WTC11 (cell line): ENCODE results near the gene SNX3. TPM values are rescaled to one million over a fixed set of nuclear protein-coding genes. Genes with fewer than 3 reads are reported as not detected.

Source experiments
- ATAC-seq: fragments of 200-7000 bp; cut with Tn5 transposase; 2 replicates; pipeline ENCODE4 v1.10.0; 2021; ENCODE audit warnings: mild to moderate bottlenecking, moderate library complexity
- CTCF ChIA-PET: fragments of 300-600 bp; sonication (Branson Sonifier 250); formaldehyde crosslinking; loops from one replicate; lab custom pipeline; 2021; ENCODE audit warnings: antibody characterized with exemption; lab: Charles Lee
- POLR2A ChIA-PET: fragments of 350-600 bp; sonication (Branson Sonifier 250); formaldehyde crosslinking; loops from one replicate; lab custom pipeline; 2021; ENCODE audit warnings: antibody characterized with exemption; lab: Charles Lee
- DNase-seq: peaks from one replicate; pipeline ENCODE4 v3.0.0; 2021; ENCODE audit warnings: low spot score
- H3K27ac Mint-ChIP-seq: 2 replicates; pipeline ENCODE4 v1.8.0; 2021; ENCODE audit warnings: mixed read lengths
- H3K27me3 Mint-ChIP-seq: 2 replicates; pipeline ENCODE4 v1.8.0; 2021; ENCODE audit warnings: low read depth, mild to moderate bottlenecking, moderate library complexity, mixed read lengths
- H3K36me3 Mint-ChIP-seq: 2 replicates; pipeline ENCODE4 v1.8.0; 2021; ENCODE audit warnings: mixed read lengths
- H3K4me1 Mint-ChIP-seq: 2 replicates; pipeline ENCODE4 v1.8.0; 2022; ENCODE audit warnings: mixed read lengths
- H3K4me3 Mint-ChIP-seq: 2 replicates; pipeline ENCODE4 v1.8.0; 2021; ENCODE audit warnings: mild to moderate bottlenecking, moderate library complexity, mixed read lengths
- H3K9me3 Mint-ChIP-seq: 2 replicates; pipeline ENCODE4 v1.8.0; 2021; ENCODE audit warnings: mixed read lengths
- ATF1 ChIP-seq: sonication (generic); formaldehyde crosslinking; IDR thresholded peaks from 2 replicates; pipeline ENCODE4 v1.8.1; 2023; ENCODE audit warnings: mild to moderate bottlenecking, moderate library complexity, missing genetic modification reagents
- CBFB ChIP-seq: sonication (generic); formaldehyde crosslinking; IDR thresholded peaks from 2 replicates; pipeline ENCODE4 v1.8.1; 2022; ENCODE audit warnings: mild to moderate bottlenecking, low read depth, missing genetic modification reagents
- CREM ChIP-seq: sonication (generic); formaldehyde crosslinking; IDR thresholded peaks from 2 replicates; pipeline ENCODE4 v1.8.1; 2022; ENCODE audit warnings: mild to moderate bottlenecking, missing genetic modification reagents, moderate library complexity
- ETV6 ChIP-seq: sonication (generic); formaldehyde crosslinking; IDR thresholded peaks from 2 replicates; pipeline ENCODE4 v1.8.1; 2022; ENCODE audit warnings: mild to moderate bottlenecking, missing genetic modification reagents
- FOXK1 ChIP-seq: sonication (generic); formaldehyde crosslinking; IDR thresholded peaks from 2 replicates; pipeline ENCODE4 v1.8.0; 2022; ENCODE audit warnings: mild to moderate bottlenecking, moderate library complexity, missing genetic modification reagents
- GABPB1 ChIP-seq: sonication (generic); formaldehyde crosslinking; IDR thresholded peaks from 2 replicates; pipeline ENCODE4 v1.8.1; 2023; ENCODE audit warnings: mild to moderate bottlenecking, missing genetic modification reagents
- NFE2L1 ChIP-seq: sonication (generic); formaldehyde crosslinking; IDR thresholded peaks from 2 replicates; pipeline ENCODE4 v1.8.1; 2023; ENCODE audit warnings: missing genetic modification reagents
- NR1H2 ChIP-seq: sonication (generic); formaldehyde crosslinking; IDR thresholded peaks from 2 replicates; pipeline ENCODE4 v1.9.0; 2021; ENCODE audit warnings: mild to moderate bottlenecking, moderate library complexity, missing genetic modification reagents
- PRRX2 ChIP-seq: fragments of 250-450 bp; sonication (Bioruptor Pico); IDR thresholded peaks from 2 replicates; pipeline ENCODE4 v1.8.0; 2021; ENCODE audit warnings: mild to moderate bottlenecking
- SMAD3 ChIP-seq: sonication (generic); formaldehyde crosslinking; IDR thresholded peaks from 2 replicates; pipeline ENCODE4 v1.8.0; 2022; ENCODE audit warnings: missing genetic modification reagents, mild to moderate bottlenecking, borderline replicate concordance
- SP1 ChIP-seq: sonication (generic); formaldehyde crosslinking; conservative IDR thresholded peaks from 2 replicates; pipeline ENCODE4 v1.8.1; 2022; ENCODE audit warnings: missing genetic modification reagents
- TEAD4 ChIP-seq: sonication (generic); formaldehyde crosslinking; IDR thresholded peaks from 2 replicates; pipeline ENCODE4 v1.8.0; 2022; ENCODE audit warnings: mild to moderate bottlenecking, missing genetic modification reagents
- ZNF263 ChIP-seq: sonication (generic); formaldehyde crosslinking; IDR thresholded peaks from 2 replicates; pipeline ENCODE4 v1.8.1; 2022; ENCODE audit warnings: low read depth, mild to moderate bottlenecking, moderate library complexity, missing genetic modification reagents
- ZNF423 ChIP-seq: fragments of 250-450 bp; sonication (Bioruptor Pico); IDR thresholded peaks from 2 replicates; pipeline ENCODE4 v2.1.2; 2022; ENCODE audit warnings: mild to moderate bottlenecking, moderate library complexity
- total RNA-seq: library from RNA; stranded (reverse); gene quantifications from 3 replicates; pipeline ENCODE4 v1.2.3, GENCODE V29; 2021
- TF ChIP-seq, protein P1 (sequence below): fragments of 250-450 bp; sonication (Bioruptor Pico); IDR thresholded peaks from 2 replicates; pipeline ENCODE4 v1.9.0; 2021; ENCODE audit warnings: mild to moderate bottlenecking
- TF ChIP-seq, protein P2 (sequence below): fragments of 250-450 bp; sonication (Bioruptor Pico); IDR thresholded peaks from 2 replicates; pipeline ENCODE4 v1.9.0; 2021; ENCODE audit warnings: mild to moderate bottlenecking, borderline replicate concordance
- TF ChIP-seq, protein P3 (sequence below): sonication (generic); formaldehyde crosslinking; IDR thresholded peaks from 2 replicates; pipeline ENCODE4 v1.8.0; 2023; ENCODE audit warnings: missing genetic modification reagents, mild to moderate bottlenecking, borderline replicate concordance
- TF ChIP-seq, protein P4 (sequence below): sonication (generic); formaldehyde crosslinking; IDR thresholded peaks from 2 replicates; pipeline ENCODE4 v1.8.1; 2023; ENCODE audit warnings: mild to moderate bottlenecking, missing genetic modification reagents, moderate library complexity
- TF ChIP-seq, protein P5 (sequence below): sonication (generic); formaldehyde crosslinking; IDR thresholded peaks from 2 replicates; pipeline ENCODE4 v1.8.1; 2023; ENCODE audit warnings: mild to moderate bottlenecking, missing genetic modification reagents
- TF ChIP-seq, protein P6 (sequence below): sonication (generic); formaldehyde crosslinking; IDR thresholded peaks from 2 replicates; pipeline ENCODE4 v1.8.1; 2022; ENCODE audit warnings: low read depth, missing genetic modification reagents, borderline replicate concordance

Gene SNX3
- total RNA-seq, 1 experiment from 2014 or later = 66.1 TPM

DNA sequence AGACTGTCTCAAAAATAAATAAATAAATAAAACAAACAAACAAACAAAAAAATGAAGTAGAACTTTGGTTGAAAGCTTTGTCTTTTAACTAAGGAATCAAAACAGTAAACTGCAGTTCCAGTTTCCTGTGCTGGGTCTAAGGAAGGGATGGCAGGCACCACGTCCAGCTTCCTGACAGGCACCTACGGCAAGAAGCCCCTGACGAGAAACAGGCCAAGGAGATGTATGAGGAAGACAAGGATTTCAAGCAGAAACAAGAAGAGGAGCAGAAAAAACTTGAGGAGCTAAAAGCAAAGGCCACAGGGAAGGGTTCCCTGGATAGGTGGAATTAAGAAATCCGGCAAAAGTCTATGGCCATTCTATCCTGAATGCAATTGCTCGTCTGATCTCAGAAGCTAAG is 8.8 kb downstream of the SNX3 start (continued):
- TF ChIP-seq, protein P1, sequence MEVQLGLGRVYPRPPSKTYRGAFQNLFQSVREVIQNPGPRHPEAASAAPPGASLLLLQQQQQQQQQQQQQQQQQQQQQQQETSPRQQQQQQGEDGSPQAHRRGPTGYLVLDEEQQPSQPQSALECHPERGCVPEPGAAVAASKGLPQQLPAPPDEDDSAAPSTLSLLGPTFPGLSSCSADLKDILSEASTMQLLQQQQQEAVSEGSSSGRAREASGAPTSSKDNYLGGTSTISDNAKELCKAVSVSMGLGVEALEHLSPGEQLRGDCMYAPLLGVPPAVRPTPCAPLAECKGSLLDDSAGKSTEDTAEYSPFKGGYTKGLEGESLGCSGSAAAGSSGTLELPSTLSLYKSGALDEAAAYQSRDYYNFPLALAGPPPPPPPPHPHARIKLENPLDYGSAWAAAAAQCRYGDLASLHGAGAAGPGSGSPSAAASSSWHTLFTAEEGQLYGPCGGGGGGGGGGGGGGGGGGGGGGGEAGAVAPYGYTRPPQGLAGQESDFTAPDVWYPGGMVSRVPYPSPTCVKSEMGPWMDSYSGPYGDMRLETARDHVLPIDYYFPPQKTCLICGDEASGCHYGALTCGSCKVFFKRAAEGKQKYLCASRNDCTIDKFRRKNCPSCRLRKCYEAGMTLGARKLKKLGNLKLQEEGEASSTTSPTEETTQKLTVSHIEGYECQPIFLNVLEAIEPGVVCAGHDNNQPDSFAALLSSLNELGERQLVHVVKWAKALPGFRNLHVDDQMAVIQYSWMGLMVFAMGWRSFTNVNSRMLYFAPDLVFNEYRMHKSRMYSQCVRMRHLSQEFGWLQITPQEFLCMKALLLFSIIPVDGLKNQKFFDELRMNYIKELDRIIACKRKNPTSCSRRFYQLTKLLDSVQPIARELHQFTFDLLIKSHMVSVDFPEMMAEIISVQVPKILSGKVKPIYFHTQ (CRISPR knock-in tag) = no peak
- TF ChIP-seq, protein P2, sequence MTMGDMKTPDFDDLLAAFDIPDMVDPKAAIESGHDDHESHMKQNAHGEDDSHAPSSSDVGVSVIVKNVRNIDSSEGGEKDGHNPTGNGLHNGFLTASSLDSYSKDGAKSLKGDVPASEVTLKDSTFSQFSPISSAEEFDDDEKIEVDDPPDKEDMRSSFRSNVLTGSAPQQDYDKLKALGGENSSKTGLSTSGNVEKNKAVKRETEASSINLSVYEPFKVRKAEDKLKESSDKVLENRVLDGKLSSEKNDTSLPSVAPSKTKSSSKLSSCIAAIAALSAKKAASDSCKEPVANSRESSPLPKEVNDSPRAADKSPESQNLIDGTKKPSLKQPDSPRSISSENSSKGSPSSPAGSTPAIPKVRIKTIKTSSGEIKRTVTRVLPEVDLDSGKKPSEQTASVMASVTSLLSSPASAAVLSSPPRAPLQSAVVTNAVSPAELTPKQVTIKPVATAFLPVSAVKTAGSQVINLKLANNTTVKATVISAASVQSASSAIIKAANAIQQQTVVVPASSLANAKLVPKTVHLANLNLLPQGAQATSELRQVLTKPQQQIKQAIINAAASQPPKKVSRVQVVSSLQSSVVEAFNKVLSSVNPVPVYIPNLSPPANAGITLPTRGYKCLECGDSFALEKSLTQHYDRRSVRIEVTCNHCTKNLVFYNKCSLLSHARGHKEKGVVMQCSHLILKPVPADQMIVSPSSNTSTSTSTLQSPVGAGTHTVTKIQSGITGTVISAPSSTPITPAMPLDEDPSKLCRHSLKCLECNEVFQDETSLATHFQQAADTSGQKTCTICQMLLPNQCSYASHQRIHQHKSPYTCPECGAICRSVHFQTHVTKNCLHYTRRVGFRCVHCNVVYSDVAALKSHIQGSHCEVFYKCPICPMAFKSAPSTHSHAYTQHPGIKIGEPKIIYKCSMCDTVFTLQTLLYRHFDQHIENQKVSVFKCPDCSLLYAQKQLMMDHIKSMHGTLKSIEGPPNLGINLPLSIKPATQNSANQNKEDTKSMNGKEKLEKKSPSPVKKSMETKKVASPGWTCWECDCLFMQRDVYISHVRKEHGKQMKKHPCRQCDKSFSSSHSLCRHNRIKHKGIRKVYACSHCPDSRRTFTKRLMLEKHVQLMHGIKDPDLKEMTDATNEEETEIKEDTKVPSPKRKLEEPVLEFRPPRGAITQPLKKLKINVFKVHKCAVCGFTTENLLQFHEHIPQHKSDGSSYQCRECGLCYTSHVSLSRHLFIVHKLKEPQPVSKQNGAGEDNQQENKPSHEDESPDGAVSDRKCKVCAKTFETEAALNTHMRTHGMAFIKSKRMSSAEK = no peak
- TF ChIP-seq PRRX2 (CRISPR knock-in tag) (no peak), ZNF263 (CRISPR knock-in tag) (no peak)
- TF ChIP-seq, protein P3, sequence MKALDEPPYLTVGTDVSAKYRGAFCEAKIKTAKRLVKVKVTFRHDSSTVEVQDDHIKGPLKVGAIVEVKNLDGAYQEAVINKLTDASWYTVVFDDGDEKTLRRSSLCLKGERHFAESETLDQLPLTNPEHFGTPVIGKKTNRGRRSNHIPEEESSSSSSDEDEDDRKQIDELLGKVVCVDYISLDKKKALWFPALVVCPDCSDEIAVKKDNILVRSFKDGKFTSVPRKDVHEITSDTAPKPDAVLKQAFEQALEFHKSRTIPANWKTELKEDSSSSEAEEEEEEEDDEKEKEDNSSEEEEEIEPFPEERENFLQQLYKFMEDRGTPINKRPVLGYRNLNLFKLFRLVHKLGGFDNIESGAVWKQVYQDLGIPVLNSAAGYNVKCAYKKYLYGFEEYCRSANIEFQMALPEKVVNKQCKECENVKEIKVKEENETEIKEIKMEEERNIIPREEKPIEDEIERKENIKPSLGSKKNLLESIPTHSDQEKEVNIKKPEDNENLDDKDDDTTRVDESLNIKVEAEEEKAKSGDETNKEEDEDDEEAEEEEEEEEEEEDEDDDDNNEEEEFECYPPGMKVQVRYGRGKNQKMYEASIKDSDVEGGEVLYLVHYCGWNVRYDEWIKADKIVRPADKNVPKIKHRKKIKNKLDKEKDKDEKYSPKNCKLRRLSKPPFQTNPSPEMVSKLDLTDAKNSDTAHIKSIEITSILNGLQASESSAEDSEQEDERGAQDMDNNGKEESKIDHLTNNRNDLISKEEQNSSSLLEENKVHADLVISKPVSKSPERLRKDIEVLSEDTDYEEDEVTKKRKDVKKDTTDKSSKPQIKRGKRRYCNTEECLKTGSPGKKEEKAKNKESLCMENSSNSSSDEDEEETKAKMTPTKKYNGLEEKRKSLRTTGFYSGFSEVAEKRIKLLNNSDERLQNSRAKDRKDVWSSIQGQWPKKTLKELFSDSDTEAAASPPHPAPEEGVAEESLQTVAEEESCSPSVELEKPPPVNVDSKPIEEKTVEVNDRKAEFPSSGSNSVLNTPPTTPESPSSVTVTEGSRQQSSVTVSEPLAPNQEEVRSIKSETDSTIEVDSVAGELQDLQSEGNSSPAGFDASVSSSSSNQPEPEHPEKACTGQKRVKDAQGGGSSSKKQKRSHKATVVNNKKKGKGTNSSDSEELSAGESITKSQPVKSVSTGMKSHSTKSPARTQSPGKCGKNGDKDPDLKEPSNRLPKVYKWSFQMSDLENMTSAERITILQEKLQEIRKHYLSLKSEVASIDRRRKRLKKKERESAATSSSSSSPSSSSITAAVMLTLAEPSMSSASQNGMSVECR (CRISPR knock-in tag) = no peak

DNA sequence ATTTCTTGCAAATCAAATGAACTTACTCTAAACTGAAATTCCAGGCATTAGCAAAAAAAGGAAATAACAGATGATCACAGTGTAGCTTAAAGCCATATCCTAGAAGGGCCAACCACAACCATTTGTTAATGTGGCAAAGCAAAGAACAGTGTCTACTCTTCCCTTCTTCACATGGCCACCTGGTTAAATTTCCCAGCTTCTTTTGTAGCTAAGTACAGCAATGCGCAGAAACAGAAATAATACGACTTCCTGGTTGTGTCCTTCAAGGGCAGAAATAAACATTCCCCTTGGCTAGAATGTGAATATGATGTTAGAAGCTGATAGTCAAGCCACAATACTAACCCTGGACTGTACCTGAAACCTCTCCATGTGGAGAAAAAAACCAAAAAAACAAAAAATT is 9.6 kb downstream of the SNX3 start:
- ATAC-seq (no peak), DNase-seq (no peak)
- Mint-ChIP-seq H3K4me3 (no peak overlapping the region), H3K9me3 (no peaks in the 10 kb centered on the region), H3K27me3 (no peaks in the 10 kb centered on the region), H3K27ac (no peak overlapping the region), H3K4me1 (no peaks in the 10 kb centered on the region), H3K36me3 (no peaks in the 10 kb centered on the region)
- ChIA-PET POLR2A (interaction anchor here (0.6 to 1.4 kb wide), 2 partner anchors 9 to 525 kb away, joined by 4 to 5 read pairs; no protein-coding TSS in a partner anchor), CTCF (interaction anchor here (0.7 to 4.3 kb wide), 11 partner anchors 10 to 307 kb away, joined by 3 to 32 read pairs (median 4); no protein-coding TSS in a partner anchor)
- no peak for TF ChIP-seq SMAD3
- no peak for TF ChIP-seq FOXK1 (CRISPR knock-in tag)
- TF ChIP-seq, protein P4, sequence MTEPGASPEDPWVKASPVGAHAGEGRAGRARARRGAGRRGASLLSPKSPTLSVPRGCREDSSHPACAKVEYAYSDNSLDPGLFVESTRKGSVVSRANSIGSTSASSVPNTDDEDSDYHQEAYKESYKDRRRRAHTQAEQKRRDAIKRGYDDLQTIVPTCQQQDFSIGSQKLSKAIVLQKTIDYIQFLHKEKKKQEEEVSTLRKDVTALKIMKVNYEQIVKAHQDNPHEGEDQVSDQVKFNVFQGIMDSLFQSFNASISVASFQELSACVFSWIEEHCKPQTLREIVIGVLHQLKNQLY (CRISPR knock-in tag) = no peak
- TF ChIP-seq ZNF423 = no peak
- no peak for TF ChIP-seq ATF1 (CRISPR knock-in tag)
- no peak for TF ChIP-seq CBFB (CRISPR knock-in tag)
- no peak for TF ChIP-seq GABPB1 (CRISPR knock-in tag)
- TF ChIP-seq, protein P5, sequence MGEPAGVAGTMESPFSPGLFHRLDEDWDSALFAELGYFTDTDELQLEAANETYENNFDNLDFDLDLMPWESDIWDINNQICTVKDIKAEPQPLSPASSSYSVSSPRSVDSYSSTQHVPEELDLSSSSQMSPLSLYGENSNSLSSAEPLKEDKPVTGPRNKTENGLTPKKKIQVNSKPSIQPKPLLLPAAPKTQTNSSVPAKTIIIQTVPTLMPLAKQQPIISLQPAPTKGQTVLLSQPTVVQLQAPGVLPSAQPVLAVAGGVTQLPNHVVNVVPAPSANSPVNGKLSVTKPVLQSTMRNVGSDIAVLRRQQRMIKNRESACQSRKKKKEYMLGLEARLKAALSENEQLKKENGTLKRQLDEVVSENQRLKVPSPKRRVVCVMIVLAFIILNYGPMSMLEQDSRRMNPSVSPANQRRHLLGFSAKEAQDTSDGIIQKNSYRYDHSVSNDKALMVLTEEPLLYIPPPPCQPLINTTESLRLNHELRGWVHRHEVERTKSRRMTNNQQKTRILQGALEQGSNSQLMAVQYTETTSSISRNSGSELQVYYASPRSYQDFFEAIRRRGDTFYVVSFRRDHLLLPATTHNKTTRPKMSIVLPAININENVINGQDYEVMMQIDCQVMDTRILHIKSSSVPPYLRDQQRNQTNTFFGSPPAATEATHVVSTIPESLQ (CRISPR knock-in tag) = no peak
- no peak for TF ChIP-seq CREM (CRISPR knock-in tag)
- no peak for TF ChIP-seq TEAD4 (CRISPR knock-in tag)
- no peak for TF ChIP-seq SP1 (CRISPR knock-in tag)
- no peak for TF ChIP-seq ETV6 (CRISPR knock-in tag)
- TF ChIP-seq, protein P6, sequence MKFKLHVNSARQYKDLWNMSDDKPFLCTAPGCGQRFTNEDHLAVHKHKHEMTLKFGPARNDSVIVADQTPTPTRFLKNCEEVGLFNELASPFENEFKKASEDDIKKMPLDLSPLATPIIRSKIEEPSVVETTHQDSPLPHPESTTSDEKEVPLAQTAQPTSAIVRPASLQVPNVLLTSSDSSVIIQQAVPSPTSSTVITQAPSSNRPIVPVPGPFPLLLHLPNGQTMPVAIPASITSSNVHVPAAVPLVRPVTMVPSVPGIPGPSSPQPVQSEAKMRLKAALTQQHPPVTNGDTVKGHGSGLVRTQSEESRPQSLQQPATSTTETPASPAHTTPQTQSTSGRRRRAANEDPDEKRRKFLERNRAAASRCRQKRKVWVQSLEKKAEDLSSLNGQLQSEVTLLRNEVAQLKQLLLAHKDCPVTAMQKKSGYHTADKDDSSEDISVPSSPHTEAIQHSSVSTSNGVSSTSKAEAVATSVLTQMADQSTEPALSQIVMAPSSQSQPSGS (CRISPR knock-in tag) = no peak
- no peak for TF ChIP-seq NR1H2 (CRISPR knock-in tag)
- TF ChIP-seq NFE2L1 (CRISPR knock-in tag) = no peak
